OCI-LY3 (cell line): ENCODE results near the gene EGLN1.

Source experiments
- H2AFZ ChIP-seq: fragments of 200-600, 300-600 bp; shearing (Covaris generic); 2 replicates; pipeline ENCODE4 v1.6.0; 2014; ENCODE audit warnings: antibody characterized with exemption, low read depth, low read length
- H3K27ac ChIP-seq: fragments of 200-600, 300-600 bp; sonication (generic); 2 replicates; pipeline ENCODE4 v1.5.1; 2014; ENCODE audit warnings: mild to moderate bottlenecking, low read length, moderate library complexity, mixed read lengths
- H3K27me3 ChIP-seq: fragments of 200-600, 300-600 bp; sonication (generic); 2 replicates; pipeline ENCODE4 v1.6.1; 2014; ENCODE audit warnings: low read depth, low read length, mixed read lengths
- H3K36me3 ChIP-seq: fragments of 200-600, 300-600 bp; sonication (generic); replicated peaks from 2 replicates; pipeline ENCODE3; 2014; ENCODE audit warnings: low read depth, low read length, mixed read lengths
- H3K4me1 ChIP-seq: fragments of 300-600, 200-600 bp; sonication (generic); 2 replicates; pipeline ENCODE4 v1.6.1; 2014; ENCODE audit warnings: low read length, mixed read lengths
- H3K4me2 ChIP-seq: fragments of 200-600, 300-600 bp; sonication (generic); 2 replicates; pipeline ENCODE4 v1.6.1; 2014; ENCODE audit warnings: low read length, mixed read lengths
- H3K4me3 ChIP-seq: fragments of 300-600, 200-600 bp; sonication (generic); 2 replicates; pipeline ENCODE4 v1.5.1; 2014; ENCODE audit warnings: antibody characterized with exemption, mild to moderate bottlenecking, low read length, moderate library complexity
- H3K79me2 ChIP-seq: fragments of 300-600, 200-600 bp; shearing (Covaris generic); 2 replicates; pipeline ENCODE4 v1.6.1; 2014; ENCODE audit warnings: mild to moderate bottlenecking, low read length, mixed read lengths
- H3K9ac ChIP-seq: fragments of 300-600, 200-600 bp; shearing (Covaris generic); 2 replicates; pipeline ENCODE4 v1.6.0; 2014; ENCODE audit warnings: mild to moderate bottlenecking, low read length, moderate library complexity
- H3K9me3 ChIP-seq: fragments of 200-600, 300-600 bp; shearing (Covaris generic); 2 replicates; pipeline ENCODE4 v1.6.1; 2014; ENCODE audit warnings: low read length, mixed read lengths; ENCODE audit not compliant: insufficient read depth
- H4K20me1 ChIP-seq: fragments of 200-600, 300-600 bp; sonication (generic); 2 replicates; pipeline ENCODE4 v1.6.1; 2016; ENCODE audit warnings: low read length, mixed read lengths; ENCODE audit not compliant: insufficient read depth
- EZH2phosphoT487 ChIP-seq: fragments of 200-600 bp; shearing (Covaris generic); IDR thresholded peaks from 2 replicates; pipeline ENCODE4 v1.6.1; 2018; ENCODE audit warnings: antibody characterized with exemption, mixed run types, low read depth
- TF ChIP-seq, protein P1 (sequence below): fragments of 200-600, 300-600 bp; sonication (generic); IDR thresholded peaks from 2 replicates; pipeline ENCODE4 v1.5.1; 2014; ENCODE audit warnings: antibody characterized with exemption, low read length, low read depth

Gene EGLN1

DNA sequence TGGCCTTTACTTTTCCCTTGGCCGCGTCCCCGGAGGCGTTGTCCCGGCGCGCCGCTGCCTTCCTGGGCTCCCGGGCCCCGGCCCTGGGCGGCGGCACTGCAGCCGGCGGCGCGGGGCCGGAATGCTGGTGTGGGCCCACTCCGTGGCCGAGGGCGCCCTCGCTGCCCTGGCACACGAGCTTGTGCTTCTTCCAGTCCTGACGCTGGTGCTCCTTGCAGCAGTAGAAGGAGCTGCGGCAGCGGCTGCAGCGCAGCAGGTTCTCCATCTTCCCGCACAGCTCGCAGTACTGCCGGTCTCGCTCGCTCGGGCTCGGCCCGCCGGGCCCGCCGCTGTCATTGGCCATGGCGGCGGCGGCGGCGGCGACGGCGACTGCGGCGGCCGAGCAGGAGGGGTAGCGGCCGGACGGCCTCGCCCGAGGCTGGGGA, 529 bp downstream of the EGLN1 start:
- Histone ChIP-seq H3K79me2 (peaks cover 50% of the 10 kb centered on the region), H4K20me1 (peaks cover 41% of the 10 kb centered on the region), H3K27me3 (0 out of 2 replicates have a peak, but pooled peaks cover 8% of the 10 kb centered on the region), H3K36me3 (peaks cover 23% of the 10 kb centered on the region), H3K4me3 (peak overlapping the region; percentile 84), H3K9me3 (no peaks in the 10 kb centered on the region), H3K4me2 (peak overlapping the region; percentile 88), H3K9ac (peak overlapping the region; percentile 72), H2AFZ (no peak overlapping the region; the same call in 1 of the 2 replicates), H3K4me1 (peaks cover 39% of the 10 kb centered on the region), H3K27ac (peak overlapping the region; percentile 64)
- TF ChIP-seq, protein P1, sequence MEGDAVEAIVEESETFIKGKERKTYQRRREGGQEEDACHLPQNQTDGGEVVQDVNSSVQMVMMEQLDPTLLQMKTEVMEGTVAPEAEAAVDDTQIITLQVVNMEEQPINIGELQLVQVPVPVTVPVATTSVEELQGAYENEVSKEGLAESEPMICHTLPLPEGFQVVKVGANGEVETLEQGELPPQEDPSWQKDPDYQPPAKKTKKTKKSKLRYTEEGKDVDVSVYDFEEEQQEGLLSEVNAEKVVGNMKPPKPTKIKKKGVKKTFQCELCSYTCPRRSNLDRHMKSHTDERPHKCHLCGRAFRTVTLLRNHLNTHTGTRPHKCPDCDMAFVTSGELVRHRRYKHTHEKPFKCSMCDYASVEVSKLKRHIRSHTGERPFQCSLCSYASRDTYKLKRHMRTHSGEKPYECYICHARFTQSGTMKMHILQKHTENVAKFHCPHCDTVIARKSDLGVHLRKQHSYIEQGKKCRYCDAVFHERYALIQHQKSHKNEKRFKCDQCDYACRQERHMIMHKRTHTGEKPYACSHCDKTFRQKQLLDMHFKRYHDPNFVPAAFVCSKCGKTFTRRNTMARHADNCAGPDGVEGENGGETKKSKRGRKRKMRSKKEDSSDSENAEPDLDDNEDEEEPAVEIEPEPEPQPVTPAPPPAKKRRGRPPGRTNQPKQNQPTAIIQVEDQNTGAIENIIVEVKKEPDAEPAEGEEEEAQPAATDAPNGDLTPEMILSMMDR = no peak
- no peak for TF ChIP-seq EZH2phosphoT487

DNA sequence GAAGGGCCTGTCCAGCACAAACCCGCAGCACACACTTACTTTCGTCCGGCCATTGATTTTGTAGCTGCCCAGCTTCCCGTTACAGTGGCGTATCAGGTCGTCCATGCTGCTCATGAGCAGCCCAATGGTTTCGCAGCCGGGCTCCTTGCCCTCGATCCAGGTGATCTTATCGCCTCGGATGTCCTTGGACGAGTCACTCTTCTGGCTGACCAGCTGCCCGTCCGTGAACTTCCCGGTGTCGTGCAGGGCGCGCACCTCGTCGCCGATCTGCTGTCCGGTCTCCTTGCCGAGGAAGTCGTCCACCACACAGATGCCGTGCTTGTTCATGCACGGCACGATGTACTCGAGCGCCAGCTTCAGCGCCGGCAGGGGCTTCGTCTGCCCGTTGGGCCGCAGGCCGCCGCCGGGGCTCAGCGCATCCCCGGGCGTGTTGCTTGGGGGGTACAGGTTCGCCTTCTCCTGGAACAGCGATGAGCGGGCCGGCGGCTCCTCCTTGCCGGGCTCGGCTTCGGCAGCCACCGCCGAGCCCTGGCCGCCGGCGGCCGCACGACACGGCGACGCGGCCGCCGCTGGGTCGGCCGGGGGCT, 1.0 kb downstream of the EGLN1 start:
- H3K36me3 ChIP-seq = peaks cover 23% of the 10 kb centered on the region
- no peaks in the 10 kb centered on the region for H3K9me3 ChIP-seq
- 0 out of 2 replicates have a peak, but pooled peaks cover 8% of the 10 kb centered on the region for H3K27me3 ChIP-seq
- peak overlapping the region; percentile 88 for H3K4me2 ChIP-seq
- peaks cover 39% of the 10 kb centered on the region for H3K4me1 ChIP-seq
- peak overlapping the region; percentile 84 for H3K4me3 ChIP-seq
- H4K20me1 ChIP-seq = peaks cover 46% of the 10 kb centered on the region
- H3K27ac ChIP-seq = peak overlapping the region; percentile 64
- TF ChIP-seq, protein P1 = no peak
- no peak for TF ChIP-seq EZH2phosphoT487
- H2AFZ ChIP-seq = no peak overlapping the region
- H3K79me2 ChIP-seq = peaks cover 55% of the 10 kb centered on the region
- H3K9ac ChIP-seq = peak overlapping the region; percentile 72

DNA sequence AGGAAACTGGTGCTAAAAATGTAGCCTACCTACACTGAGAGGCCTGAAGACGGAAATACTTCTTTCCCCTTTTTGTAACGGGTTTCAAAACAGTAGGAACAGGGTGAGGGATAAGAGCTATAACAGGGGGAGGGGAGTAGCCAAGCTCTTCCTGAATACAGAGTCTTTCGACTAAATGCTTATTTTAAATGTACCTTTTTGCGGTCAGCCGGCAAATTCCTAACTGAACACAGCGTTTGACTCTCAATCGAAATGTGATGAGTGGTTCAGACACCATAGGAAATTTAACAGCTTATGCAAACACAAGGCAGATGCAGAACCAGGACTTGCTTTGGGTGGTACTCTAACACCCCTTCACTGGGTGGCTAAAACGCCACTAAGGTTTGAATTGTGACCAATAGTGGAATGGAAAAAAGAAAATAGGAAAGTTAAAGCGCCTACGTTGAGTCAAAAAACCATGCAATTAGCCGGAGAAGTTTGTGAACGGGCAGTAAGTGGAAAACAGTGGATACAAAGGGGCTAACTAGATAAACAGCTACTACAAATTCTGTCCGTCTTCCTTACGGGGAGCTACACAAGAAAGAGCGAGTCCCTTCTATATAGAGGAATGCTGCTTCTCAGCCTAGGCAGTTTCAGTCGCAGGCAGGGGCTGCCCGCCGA, 1.7 kb downstream of the EGLN1 start:
- TF ChIP-seq, protein P1 = no peak
- no peak for TF ChIP-seq EZH2phosphoT487
- peak overlapping the region; percentile 84 for H3K4me3 ChIP-seq
- no peaks in the 10 kb centered on the region for H3K9me3 ChIP-seq
- H3K27me3 ChIP-seq = 0 out of 2 replicates have a peak, but pooled peaks cover 8% of the 10 kb centered on the region
- H3K4me1 ChIP-seq = peaks cover 39% of the 10 kb centered on the region
- H2AFZ ChIP-seq = no peak overlapping the region
- H3K79me2 ChIP-seq = peaks cover 62% of the 10 kb centered on the region
- peaks cover 52% of the 10 kb centered on the region for H4K20me1 ChIP-seq
- peak overlapping the region; percentile 64 for H3K27ac ChIP-seq
- H3K9ac ChIP-seq = peak overlapping the region; percentile 72
- H3K4me2 ChIP-seq = peak overlapping the region; percentile 88
- peaks cover 23% of the 10 kb centered on the region for H3K36me3 ChIP-seq

DNA sequence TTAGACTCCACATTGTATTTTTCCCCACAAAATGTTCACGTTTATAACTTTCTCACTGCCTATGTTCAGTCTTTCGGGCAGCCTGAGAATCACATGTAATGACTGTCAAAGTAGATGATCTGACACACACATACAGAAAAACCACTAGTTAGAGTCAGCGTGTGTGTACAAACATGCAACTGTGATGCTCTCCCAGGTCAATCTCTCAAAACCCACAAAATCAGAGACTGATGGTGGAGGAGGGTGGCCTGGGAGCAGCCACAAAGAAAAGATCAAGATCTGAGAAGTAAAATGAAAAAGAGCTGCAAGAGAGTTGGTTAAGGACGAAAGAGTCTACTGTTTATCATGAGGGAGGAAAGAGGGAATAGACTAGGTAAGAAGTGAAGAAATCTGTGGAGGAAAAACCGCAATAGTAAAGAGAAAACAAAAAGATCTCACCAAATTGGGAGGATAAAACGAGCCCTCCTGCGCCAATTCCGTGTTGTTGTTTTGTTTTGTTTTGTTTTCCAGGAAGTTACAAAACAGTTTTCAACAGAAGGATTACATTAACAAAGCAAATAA, 2.3 kb downstream of the EGLN1 start:
- Histone ChIP-seq H3K27ac (no peak overlapping the region), H3K79me2 (peaks cover 67% of the 10 kb centered on the region), H3K4me3 (peak overlapping the region; percentile 84), H3K4me2 (peak overlapping the region; percentile 88), H3K9me3 (no peaks in the 10 kb centered on the region), H2AFZ (no peak overlapping the region), H3K36me3 (peaks cover 23% of the 10 kb centered on the region), H4K20me1 (peaks cover 58% of the 10 kb centered on the region), H3K4me1 (peaks cover 39% of the 10 kb centered on the region), H3K27me3 (0 out of 2 replicates have a peak, but pooled peaks cover 8% of the 10 kb centered on the region), H3K9ac (peak overlapping the region; percentile 72)
- TF ChIP-seq, protein P1 = no peak
- no peak for TF ChIP-seq EZH2phosphoT487
